Esophagus muscularis mucosa (tissue), 4 donors: ENCODE data around the gene SIRPG. TPM values are rescaled to one million over a fixed set of nuclear protein-coding genes. Genes with fewer than 3 reads are reported as not detected.

Source experiments
- DNase-seq: peaks from one replicate; pipeline ENCODE4 v3.0.0-alpha.2; 2017; ENCODE audit errors: extremely low spot score
- H3K27ac ChIP-seq, 4 donors: fragments of 200-600 bp; sonication (generic); replicated peaks in 1 of 4; 1 replicate in 3 of 4; 2 replicates in 1 of 4; pipeline ENCODE4 v1.5.1; 2016 to 2019; ENCODE audit warnings: mild to moderate bottlenecking in 1 of 4
- H3K27me3 ChIP-seq, 4 donors: fragments of 200-600 bp; sonication (generic); one replicate each; pipeline versions ENCODE4 v1.5.1 to v1.6.0; 2016 to 2019
- H3K36me3 ChIP-seq, 4 donors: fragments of 200-600 bp; sonication (generic); one replicate each; pipeline ENCODE4 v1.5.1; 2016 to 2019
- H3K4me1 ChIP-seq, 4 donors: fragments of 200-600 bp; sonication (generic); one replicate each; pipeline ENCODE4 v1.5.1; 2016 to 2019
- H3K4me3 ChIP-seq, 4 donors: fragments of 200-600 bp; sonication (generic); 1 replicate in 2 of 4; 2 replicates in 2 of 4; pipeline ENCODE4 v1.5.1; 2016 to 2019; ENCODE audit warnings: mild to moderate bottlenecking in 4 of 4, moderate library complexity in 1 of 4
- H3K9me3 ChIP-seq, 4 donors: fragments of 200-600 bp; sonication (generic); 1 replicate in 3 of 4; 2 replicates in 1 of 4; pipeline ENCODE4 v1.5.1; 2016 to 2019
- CTCF ChIP-seq, 3 experiments: fragments of 200-600 bp in 2 of 3; fragments of 450-650 bp in 1 of 3; sonication (generic) in 2 of 3; IDR thresholded peaks; one replicate each; pipeline ENCODE4 v1.5.1; 2017 to 2019; ENCODE audit warnings: antibody characterized with exemption in 3 of 3, mild to moderate bottlenecking in 2 of 3, moderate library complexity in 1 of 3
- EP300 ChIP-seq: sonication (generic); formaldehyde crosslinking; IDR thresholded peaks from one replicate; pipeline ENCODE4 v1.6.1; 2017; ENCODE audit warnings: antibody characterized with exemption
- POLR2A ChIP-seq: fragments of 450-650 bp; IDR thresholded peaks from one replicate; pipeline ENCODE4 v1.6.1; 2017; ENCODE audit warnings: antibody characterized with exemption, moderate library complexity, mild to moderate bottlenecking, low read depth
- POLR2AphosphoS5 ChIP-seq, 2 donors: sonication (generic); formaldehyde crosslinking; IDR thresholded peaks; one replicate each; pipeline ENCODE4 v1.6.1; 2017; ENCODE audit warnings: antibody characterized with exemption in 2 of 2
- WGBS: methylation state at CpG from one replicate; pipeline ENCODE4 v1.1.5; 2018; 5-methylcytosine and 5-hydroxymethylcytosine counted together
- intact Hi-C: fragments of 100-400 bp; cut with DNase I; formaldehyde crosslinking; loops from one replicate; pipeline ENCODE4 v1.15.1; 2023
- total RNA-seq, 4 donors: library from RNA; depleted of rRNA; stranded (reverse); fragments of >200 nt; gene quantifications; one replicate each; pipeline versions ENCODE4 v1.1.0 to v1.2.1, GENCODE V29; 2016

The SIRPG gene
- total RNA-seq, 4 donors from 2014 or later, result not detected

GRCh38 chr20:1665345-1665744, 7.8 kb upstream of the SIRPG start:
- no peak for TF ChIP-seq POLR2AphosphoS5 (IDR thresholded peaks at IDR 0.05)
- TF ChIP-seq EP300, result no peak
- TF ChIP-seq CTCF (IDR thresholded peaks at IDR 0.05), result no peak
- no peak for TF ChIP-seq POLR2A
- WGBS, result 95% methylated on average over 3 of the region's 3 CpGs
- intact Hi-C loops, result no loop called here
- H3K9me3 ChIP-seq, result no peaks in the 10 kb centered on the region
- no peak overlapping the region for H3K27ac ChIP-seq
- no peak overlapping the region for H3K4me3 ChIP-seq
- no peaks in the 10 kb centered on the region for H3K36me3 ChIP-seq
- peak; percentile 53 for DNase-seq
- no peaks in the 10 kb centered on the region for H3K4me1 ChIP-seq
- H3K27me3 ChIP-seq, result no peaks in the 10 kb centered on the region

GRCh38 chr20:1664911-1665310, 7.3 kb upstream of the SIRPG start:
- Histone ChIP-seq H3K36me3 (no peaks in the 10 kb centered on the region), H3K9me3 (no peaks in the 10 kb centered on the region), H3K4me3 (no peak overlapping the region), H3K4me1 (no peaks in the 10 kb centered on the region), H3K27me3 (no peaks in the 10 kb centered on the region), H3K27ac (no peak overlapping the region)
- WGBS, result 80% methylated on average over 5 of the region's 5 CpGs
- DNase-seq, result peak; percentile 85
- TF ChIP-seq CTCF (IDR thresholded peaks at IDR 0.05) (no peak), POLR2A (no peak), POLR2AphosphoS5 (IDR thresholded peaks at IDR 0.05) (no peak), EP300 (no peak)
- intact Hi-C loops, result no loop called here

GRCh38 chr20:1663917-1664316, 6.3 kb upstream of the SIRPG start:
- TF ChIP-seq EP300 (no peak), POLR2A (no peak)
- H3K27me3 ChIP-seq, result no peaks in the 10 kb centered on the region
- no peak overlapping the region for H3K4me3 ChIP-seq
- no peaks in the 10 kb centered on the region for H3K4me1 ChIP-seq
- WGBS, result 59% methylated on average over 2 of the region's 2 CpGs
- intact Hi-C loops, result no loop called here
- peak; percentile 53 for DNase-seq
- no peaks in the 10 kb centered on the region for H3K9me3 ChIP-seq
- no peak overlapping the region for H3K27ac ChIP-seq
- H3K36me3 ChIP-seq, result no peaks in the 10 kb centered on the region

- intact Hi-C loops, result no loop called here
- Histone ChIP-seq H3K9me3 (no peaks in the 10 kb centered on the region), H3K27me3 (no peaks in the 10 kb centered on the region), H3K27ac (no peak overlapping the region), H3K4me1 (no peaks in the 10 kb centered on the region), H3K4me3 (no peak overlapping the region), H3K36me3 (no peaks in the 10 kb centered on the region)
- peak; percentile 86 for DNase-seq
- TF ChIP-seq POLR2A, result no peak
- TF ChIP-seq EP300, result no peak
- TF ChIP-seq CTCF (IDR thresholded peaks at IDR 0.05), result no peak
- no peak for TF ChIP-seq POLR2AphosphoS5 (IDR thresholded peaks at IDR 0.05)
- WGBS, result 75% methylated on average over 1 of the region's 2 CpGs
These were observed 4.1 kb upstream of the SIRPG start for GRCh38 chr20:1661542-1662299.

- 54% methylated on average over 2 of the region's 2 CpGs for WGBS
- intact Hi-C loops, result no loop called here
These were observed 2.7 kb upstream of the SIRPG start for GRCh38 chr20:1660246-1660645.

More at GRCh38 chr20:1660246-1660645, 2.7 kb upstream of the SIRPG start:
- TF ChIP-seq POLR2A, result no peak
- TF ChIP-seq EP300, result no peak
- no peak for TF ChIP-seq POLR2AphosphoS5 (IDR thresholded peaks at IDR 0.05)
- TF ChIP-seq CTCF (IDR thresholded peaks at IDR 0.05), result no peak
- no peaks in the 10 kb centered on the region for H3K9me3 ChIP-seq
- H3K27me3 ChIP-seq, result no peaks in the 10 kb centered on the region
- H3K4me3 ChIP-seq, result no peak overlapping the region
- no peaks in the 10 kb centered on the region for H3K36me3 ChIP-seq
- H3K4me1 ChIP-seq, result no peaks in the 10 kb centered on the region
- no peak for DNase-seq
- no peak overlapping the region for H3K27ac ChIP-seq
